ENCODE measurements around the gene CAMTA1. TPM values are rescaled to one million over a fixed set of nuclear protein-coding genes. Genes with fewer than 3 reads are reported as not detected.

The CAMTA1 gene
- total RNA-seq, 1 experiment from 2014 or later = 69.5 TPM

- H3K4me3 ChIP-seq (replicated peaks in 1 of 2; ENCODE audit: low read depth in 1 of 2, low read length in 2 of 2) = peak overlapping the region; percentile 25 to 45
- H3K27ac ChIP-seq (ENCODE audit: low read depth, low read length) = no peak overlapping the region
- CTCF ChIA-PET = no interaction called here
- DNase-seq (ENCODE audit: low read depth, low spot score) (no peak), ATAC-seq (peak; percentile 92)
- H3K27me3 ChIP-seq (ENCODE audit: insufficient read depth, low read length) = 0 out of 2 replicates have a peak, but pooled peaks cover 6% of the 10 kb centered on the region
- intact Hi-C loops (cut with micrococcal nuclease) = no loop called here
- no peak overlapping the region for H3K9ac ChIP-seq (ENCODE audit: low read length)
- POLR2A ChIA-PET = interaction anchor here (0.6 kb wide), 1 partner anchor 29 kb away, joined by 4 read pairs; no protein-coding TSS in a partner anchor
- no peaks in the 10 kb centered on the region for H3K36me3 ChIP-seq (ENCODE audit: control insufficient read depth in 1 of 2, insufficient read depth in 2 of 2, low read length in 2 of 2)
- peak overlapping the region; percentile 70 for H3K4me2 ChIP-seq (ENCODE audit: low read length)
- H4K20me1 ChIP-seq (ENCODE audit: insufficient read depth) = no peaks in the 10 kb centered on the region
- RAD21 ChIA-PET (ENCODE audit: low non-redundant PET in 1 of 2, low total read pairs in 2 of 2, uncharacterized antibody in 2 of 2, unreplicated experiment in 2 of 2) = no interaction called here
- H3K79me2 ChIP-seq (ENCODE audit: insufficient read depth, low read length) = no peaks in the 10 kb centered on the region
- H2AFZ ChIP-seq (ENCODE audit: low read depth, low read length, poor library complexity, severe bottlenecking) = peak overlapping the region; percentile 82
- no peaks in the 10 kb centered on the region for H3K9me3 ChIP-seq (ENCODE audit: control insufficient read depth in 1 of 2, insufficient read depth in 1 of 2, low read depth in 1 of 2, low read length in 2 of 2)
- peaks cover 0 to 8% of the 10 kb centered on the region in 2 experiments; a peak in 3 of 4 replicates for H3K4me1 ChIP-seq (ENCODE audit: control insufficient read depth in 1 of 2, insufficient read depth in 2 of 2, low read length in 2 of 2)
- TF ChIP-seq RAD21 (IDR thresholded peaks at IDR 0.05; ENCODE audit: low read depth) (0 out of 2 replicates have a peak, but pooled peaks have one; percentile 3), FOSL1 (IDR thresholded peaks at IDR 0.05; ENCODE audit: low read depth) (no peak), REST (IDR thresholded peaks at IDR 0.05; ENCODE audit: low read depth) (no peak), CTCF (IDR thresholded peaks at IDR 0.05 in 2 of 3, conservative IDR thresholded peaks at IDR 0.05 in 1 of 3; ENCODE audit: borderline replicate concordance in 1 of 3, insufficient read depth in 1 of 3, low read depth in 2 of 3, low read length in 2 of 3) (peak; percentile 27 to 55 (median 49); a peak in 5 of 6 replicates)
- BruUV-seq (replicated peaks) = no TSS peak
- H3K9me2 ChIP-seq (ENCODE audit: insufficient read depth) = no peaks in the 10 kb centered on the region
Observed at GRCh38 chr1:7186382-7187111, 401.3 kb downstream of the CAMTA1 start.

Measured in HCT116 (cell line).